SK-N-MC (cell line): Measurements from ENCODE around the gene ZNF341.

Source experiments
- DNase-seq: peaks from one replicate; pipeline ENCODE4 v3.0.0-alpha.2; 2011; ENCODE audit warnings: low read depth, low spot score
- H3K27ac ChIP-seq: fragments of 200-600 bp; sonication (generic); 2 replicates; pipeline ENCODE4 v1.5.1; 2016; ENCODE audit warnings: mixed run types
- H3K36me3 ChIP-seq: fragments of 200-600 bp; sonication (generic); 2 replicates; pipeline ENCODE4 v1.6.1; 2017; ENCODE audit warnings: antibody characterized with exemption, low read length, mixed read lengths; ENCODE audit not compliant: insufficient read depth
- H3K4me3 ChIP-seq: fragments of 200-600 bp; sonication (generic); 2 replicates; pipeline ENCODE4 v1.5.1; 2016
- H3K9ac ChIP-seq: fragments of 200-600 bp; sonication (generic); 2 replicates; pipeline ENCODE4 v1.8.0; 2017; ENCODE audit warnings: mixed run types, mixed read lengths; ENCODE audit not compliant: insufficient read length
- H3K9me3 ChIP-seq: fragments of 200-600 bp; sonication (generic); 2 replicates; pipeline ENCODE4 v1.6.1; 2017; ENCODE audit warnings: low read depth, mild to moderate bottlenecking, antibody characterized with exemption, low read length, moderate library complexity, mixed read lengths
- EZH2 ChIP-seq: fragments of 200-600 bp; sonication (generic); IDR thresholded peaks from one replicate; pipeline ENCODE4 v1.6.1; 2017; ENCODE audit warnings: antibody characterized with exemption
- FOXP2 ChIP-seq: optimal IDR thresholded peaks from 2 replicates; pipeline ENCODE3; 2011; ENCODE audit warnings: mild to moderate bottlenecking, moderate library complexity; ENCODE audit not compliant: insufficient read depth; ENCODE audit errors: extremely low read length, control extremely low read depth
- POLR2AphosphoS5 ChIP-seq: IDR thresholded peaks from 2 replicates; pipeline ENCODE4 v1.6.1; 2012; ENCODE audit warnings: mild to moderate bottlenecking, low read depth, low read length, borderline replicate concordance

Gene ZNF341

GRCh38 chr20:33781945-33782344 lies 50.1 kb downstream of the ZNF341 start:
- Histone ChIP-seq H3K4me3 (no peak overlapping the region), H3K27ac (no peak overlapping the region), H3K9ac (no peak overlapping the region), H3K9me3 (no peaks in the 10 kb centered on the region), H3K36me3 (no peaks in the 10 kb centered on the region)
- TF ChIP-seq POLR2AphosphoS5 (no peak), FOXP2 (no peak)
- DNase-seq, result no peak

DNA sequence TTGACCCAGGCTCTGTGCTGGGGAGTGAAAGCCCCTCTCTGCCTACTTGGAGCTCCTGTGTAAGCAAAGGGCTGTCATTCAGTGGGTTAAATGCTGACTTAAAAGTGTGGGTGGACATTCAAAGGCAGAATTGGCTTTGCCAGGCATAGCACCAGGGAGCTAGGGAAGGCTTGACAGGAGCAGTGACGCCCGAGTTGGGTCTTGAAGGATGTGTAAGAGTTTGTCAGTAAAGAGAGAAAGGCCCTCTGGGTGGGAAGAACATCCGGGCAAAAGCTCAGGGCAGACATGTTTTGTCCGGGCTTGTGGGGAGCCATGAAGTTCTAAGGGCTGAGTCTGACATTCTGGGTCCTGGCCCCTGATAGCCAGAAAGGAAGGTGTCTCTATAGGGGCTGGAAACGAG lies 51.5 kb downstream of the ZNF341 start:
- H3K4me3 ChIP-seq, result no peak overlapping the region
- TF ChIP-seq FOXP2 (no peak), EZH2 (no peak), POLR2AphosphoS5 (no peak)
- no peak overlapping the region for H3K27ac ChIP-seq
- DNase-seq, result no peak
- H3K9ac ChIP-seq, result no peak overlapping the region
- H3K36me3 ChIP-seq, result no peaks in the 10 kb centered on the region
- no peaks in the 10 kb centered on the region for H3K9me3 ChIP-seq

GRCh38 chr20:33783818-33784217 lies 52.0 kb downstream of the ZNF341 start:
- H3K9ac ChIP-seq, result no peak overlapping the region
- H3K4me3 ChIP-seq, result no peak overlapping the region
- H3K9me3 ChIP-seq, result no peaks in the 10 kb centered on the region
- no peak for DNase-seq
- no peak overlapping the region for H3K27ac ChIP-seq
- H3K36me3 ChIP-seq, result no peaks in the 10 kb centered on the region
- TF ChIP-seq FOXP2, result no peak

GRCh38 chr20:33784225-33784624 lies 52.4 kb downstream of the ZNF341 start:
- H3K27ac ChIP-seq, result no peak overlapping the region
- TF ChIP-seq POLR2AphosphoS5 (no peak), EZH2 (no peak), FOXP2 (no peak)
- H3K9me3 ChIP-seq, result no peaks in the 10 kb centered on the region
- no peak for DNase-seq
- no peak overlapping the region for H3K9ac ChIP-seq
- H3K4me3 ChIP-seq, result no peak overlapping the region
- no peaks in the 10 kb centered on the region for H3K36me3 ChIP-seq

DNA sequence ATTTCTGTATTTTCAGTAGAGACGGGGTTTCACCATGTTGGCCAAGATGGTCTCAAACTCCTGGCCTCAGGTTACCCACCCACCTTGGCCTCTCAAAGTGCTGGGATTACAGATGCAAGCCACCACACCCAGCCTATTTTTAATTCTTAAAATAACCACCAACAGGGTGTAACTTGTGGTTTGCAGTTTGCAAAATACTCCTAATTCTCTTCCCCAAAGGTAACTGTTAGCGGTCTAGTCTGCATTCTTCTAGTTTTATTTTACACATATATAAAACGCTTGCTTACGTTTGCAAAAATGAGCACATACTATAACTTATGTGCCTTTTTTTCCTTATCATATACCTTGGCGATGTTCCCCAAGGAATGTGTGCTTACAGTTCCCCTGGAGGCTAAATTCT lies 53.7 kb downstream of the ZNF341 start:
- Histone ChIP-seq H3K27ac (no peak overlapping the region), H3K9me3 (no peaks in the 10 kb centered on the region), H3K36me3 (no peaks in the 10 kb centered on the region), H3K4me3 (no peak overlapping the region), H3K9ac (no peak overlapping the region)
- no peak for DNase-seq
- TF ChIP-seq POLR2AphosphoS5, result no peak
- no peak for TF ChIP-seq EZH2
- no peak for TF ChIP-seq FOXP2

DNA sequence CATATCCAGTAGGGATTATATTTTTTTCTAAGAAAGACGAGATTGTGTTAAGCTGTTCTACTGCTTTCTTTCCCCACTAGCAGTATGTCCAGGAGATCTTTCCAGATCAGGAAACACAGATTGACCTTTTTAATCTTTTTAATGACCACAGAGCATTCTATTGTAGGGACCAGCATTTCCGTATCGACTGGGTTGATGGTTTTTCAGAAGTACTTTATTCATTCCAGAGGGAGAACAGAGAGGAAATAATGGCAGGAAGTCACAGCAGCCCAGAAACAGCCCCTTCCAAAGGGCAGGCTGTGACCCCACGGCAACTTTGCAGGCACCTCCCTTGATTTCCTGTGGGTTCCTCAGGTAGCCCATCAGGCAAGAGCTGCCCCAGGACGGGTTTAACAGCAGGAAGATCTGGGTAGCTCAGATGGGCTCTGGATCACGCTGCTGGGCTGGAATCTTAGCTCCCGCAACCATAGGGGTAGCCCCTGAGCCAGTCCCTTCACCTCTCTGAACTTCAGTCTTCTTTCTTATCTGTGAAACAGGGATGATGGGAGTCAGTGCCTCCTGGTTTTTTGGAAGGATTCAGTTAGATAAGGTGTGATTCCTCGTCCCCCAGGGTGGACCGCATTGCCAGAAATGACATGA lies 55.6 kb downstream of the ZNF341 start:
- TF ChIP-seq POLR2AphosphoS5 (no peak), EZH2 (no peak), FOXP2 (no peak)
- no peak overlapping the region for H3K27ac ChIP-seq
- H3K9ac ChIP-seq, result no peak overlapping the region

GRCh38 chr20:33788351-33789049 lies 56.7 kb downstream of the ZNF341 start:
- H3K9ac ChIP-seq, result no peak overlapping the region

More for the DNA sequence above, 55.6 kb downstream of the ZNF341 start:
- Histone ChIP-seq H3K36me3 (no peaks in the 10 kb centered on the region), H3K9me3 (no peaks in the 10 kb centered on the region), H3K4me3 (no peak overlapping the region)
- no peak for DNase-seq

GRCh38 chr20:33789109-33789857 lies 57.5 kb downstream of the ZNF341 start:
- Histone ChIP-seq H3K36me3 (no peaks in the 10 kb centered on the region), H3K27ac (no peak overlapping the region), H3K4me3 (no peak overlapping the region), H3K9ac (no peak overlapping the region), H3K9me3 (no peaks in the 10 kb centered on the region)
- TF ChIP-seq EZH2 (no peak), FOXP2 (no peak), POLR2AphosphoS5 (no peak)
- no peak for DNase-seq

More at GRCh38 chr20:33788351-33789049, 56.7 kb downstream of the ZNF341 start:
- no peak for DNase-seq
- Histone ChIP-seq H3K27ac (no peak overlapping the region), H3K4me3 (no peak overlapping the region), H3K36me3 (no peaks in the 10 kb centered on the region), H3K9me3 (no peaks in the 10 kb centered on the region)
- TF ChIP-seq EZH2 (no peak), POLR2AphosphoS5 (no peak)

GRCh38 chr20:33789858-33790182 lies 58.0 kb downstream of the ZNF341 start:
- no peak for TF ChIP-seq EZH2
- TF ChIP-seq POLR2AphosphoS5, result no peak
- no peak for TF ChIP-seq FOXP2

More at GRCh38 chr20:33789858-33790182, 58.0 kb downstream of the ZNF341 start:
- Histone ChIP-seq H3K9ac (no peak overlapping the region), H3K27ac (no peak overlapping the region), H3K9me3 (no peaks in the 10 kb centered on the region), H3K36me3 (no peaks in the 10 kb centered on the region), H3K4me3 (no peak overlapping the region)
- DNase-seq, result no peak
